Glutamatergic neuron (in vitro differentiated cells): ENCODE results near the gene ING1. TPM values are rescaled to one million over a fixed set of nuclear protein-coding genes. Genes with fewer than 3 reads are reported as not detected.
A peak's percentile ranks its signal among the peaks of the same experiment; 100 is the strongest.
"Not testable (repeated sequence)": the region's sequence is repeated elsewhere in the genome, so short reads cannot be mapped to it uniquely, and the experiment has no call there.

ENCODE experiments used
- DNase-seq: peaks from one replicate; pipeline ENCODE4 v3.0.0; 2022
- H3K27ac Mint-ChIP-seq: one replicate; pipeline ENCODE4 v1.8.0; 2020; ENCODE audit warnings: mild to moderate bottlenecking, mixed read lengths, inconsistent platforms; ENCODE audit not compliant: unreplicated experiment
- H3K27me3 Mint-ChIP-seq: one replicate; pipeline ENCODE4 v1.8.0; 2020; ENCODE audit warnings: mild to moderate bottlenecking, moderate library complexity, mixed read lengths, inconsistent platforms; ENCODE audit not compliant: unreplicated experiment
- H3K36me3 Mint-ChIP-seq: one replicate; pipeline ENCODE4 v1.8.0; 2020; ENCODE audit warnings: mild to moderate bottlenecking, mixed read lengths, inconsistent platforms; ENCODE audit not compliant: unreplicated experiment
- H3K4me1 Mint-ChIP-seq: one replicate; pipeline ENCODE4 v1.8.0; 2020; ENCODE audit warnings: mild to moderate bottlenecking, low read depth, mixed read lengths, inconsistent platforms; ENCODE audit not compliant: unreplicated experiment
- H3K4me3 Mint-ChIP-seq: one replicate; pipeline ENCODE4 v1.8.0; 2020; ENCODE audit warnings: mild to moderate bottlenecking, mixed read lengths, inconsistent platforms; ENCODE audit not compliant: unreplicated experiment
- H3K9me3 Mint-ChIP-seq: one replicate; pipeline ENCODE4 v1.8.0; 2020; ENCODE audit warnings: mild to moderate bottlenecking, moderate library complexity, mixed read lengths, inconsistent platforms; ENCODE audit not compliant: unreplicated experiment
- total RNA-seq: library from RNA; stranded (reverse); fragmentation: NEBNext Ultra II Directional; extraction: Animal tissue kit (Norgen Biotek cat#: 25700); gene quantifications from one replicate; pipeline ENCODE4 v1.2.1, GENCODE V29; 2021; ENCODE audit not compliant: unreplicated experiment
- TF ChIP-seq, protein P1 (sequence below): fragments of 200-600 bp; sonication (generic); IDR thresholded peaks from one replicate; pipeline ENCODE4 v1.5.0; 2021; ENCODE audit not compliant: partially characterized antibody, unreplicated experiment

ING1 gene
- total RNA-seq, 1 donor from 2014 or later, result 19.1 TPM

DNA sequence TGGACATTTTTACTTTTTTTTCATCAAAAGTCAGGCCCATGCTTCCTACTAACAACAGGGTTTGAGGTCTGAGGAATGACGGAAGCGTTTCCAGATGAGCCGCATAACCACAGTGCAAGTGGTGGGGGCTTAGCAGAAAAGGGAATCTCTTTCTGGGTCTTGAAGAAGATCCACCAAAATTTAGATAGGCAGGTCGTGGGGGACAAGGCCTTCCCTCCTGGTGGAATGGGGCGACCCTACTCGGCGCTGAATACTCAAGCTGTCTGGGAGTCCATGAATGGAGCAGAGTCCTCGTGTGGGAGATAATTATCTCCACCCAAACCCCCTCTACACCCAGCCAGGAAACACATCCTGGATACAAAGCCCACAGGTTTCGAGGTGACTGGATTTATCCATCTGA is 44.5 kb upstream of the ING1 start:
- Mint-ChIP-seq H3K4me3 (no peak overlapping the region), H3K27ac (no peak overlapping the region), H3K27me3 (peaks cover 5% of the 10 kb centered on the region), H3K9me3 (peaks cover 10% of the 10 kb centered on the region), H3K4me1 (peaks cover 4% of the 10 kb centered on the region), H3K36me3 (peaks cover 29% of the 10 kb centered on the region)
- TF ChIP-seq, protein P1, sequence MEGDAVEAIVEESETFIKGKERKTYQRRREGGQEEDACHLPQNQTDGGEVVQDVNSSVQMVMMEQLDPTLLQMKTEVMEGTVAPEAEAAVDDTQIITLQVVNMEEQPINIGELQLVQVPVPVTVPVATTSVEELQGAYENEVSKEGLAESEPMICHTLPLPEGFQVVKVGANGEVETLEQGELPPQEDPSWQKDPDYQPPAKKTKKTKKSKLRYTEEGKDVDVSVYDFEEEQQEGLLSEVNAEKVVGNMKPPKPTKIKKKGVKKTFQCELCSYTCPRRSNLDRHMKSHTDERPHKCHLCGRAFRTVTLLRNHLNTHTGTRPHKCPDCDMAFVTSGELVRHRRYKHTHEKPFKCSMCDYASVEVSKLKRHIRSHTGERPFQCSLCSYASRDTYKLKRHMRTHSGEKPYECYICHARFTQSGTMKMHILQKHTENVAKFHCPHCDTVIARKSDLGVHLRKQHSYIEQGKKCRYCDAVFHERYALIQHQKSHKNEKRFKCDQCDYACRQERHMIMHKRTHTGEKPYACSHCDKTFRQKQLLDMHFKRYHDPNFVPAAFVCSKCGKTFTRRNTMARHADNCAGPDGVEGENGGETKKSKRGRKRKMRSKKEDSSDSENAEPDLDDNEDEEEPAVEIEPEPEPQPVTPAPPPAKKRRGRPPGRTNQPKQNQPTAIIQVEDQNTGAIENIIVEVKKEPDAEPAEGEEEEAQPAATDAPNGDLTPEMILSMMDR, result no peak
- DNase-seq, result no peak

DNA sequence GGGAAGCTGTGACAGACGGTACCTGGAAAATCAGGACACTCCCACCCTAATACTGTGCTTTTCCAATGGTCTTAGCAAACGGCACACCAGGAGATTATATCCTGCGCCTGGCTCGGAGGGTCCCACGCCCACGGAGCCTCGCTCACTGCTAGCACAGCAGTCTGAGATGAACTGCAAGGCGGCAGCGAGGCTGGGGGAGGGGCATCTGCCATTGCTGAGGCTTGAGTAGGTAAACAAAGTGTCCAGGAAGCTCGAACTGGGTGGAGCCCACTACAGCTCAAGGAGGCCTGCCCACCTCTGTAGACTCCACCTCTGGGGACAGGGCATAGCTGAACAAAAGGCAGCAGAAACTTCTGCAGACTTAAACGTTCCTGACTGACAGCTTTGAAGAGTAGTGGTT is 43.7 kb upstream of the ING1 start:
- H3K27me3 Mint-ChIP-seq, DNase-seq, H3K27ac Mint-ChIP-seq, H3K4me1 Mint-ChIP-seq, H3K4me3 Mint-ChIP-seq: not testable (repeated sequence)
- peaks cover 29% of the 10 kb centered on the region for H3K36me3 Mint-ChIP-seq
- peaks cover 10% of the 10 kb centered on the region for H3K9me3 Mint-ChIP-seq

DNA sequence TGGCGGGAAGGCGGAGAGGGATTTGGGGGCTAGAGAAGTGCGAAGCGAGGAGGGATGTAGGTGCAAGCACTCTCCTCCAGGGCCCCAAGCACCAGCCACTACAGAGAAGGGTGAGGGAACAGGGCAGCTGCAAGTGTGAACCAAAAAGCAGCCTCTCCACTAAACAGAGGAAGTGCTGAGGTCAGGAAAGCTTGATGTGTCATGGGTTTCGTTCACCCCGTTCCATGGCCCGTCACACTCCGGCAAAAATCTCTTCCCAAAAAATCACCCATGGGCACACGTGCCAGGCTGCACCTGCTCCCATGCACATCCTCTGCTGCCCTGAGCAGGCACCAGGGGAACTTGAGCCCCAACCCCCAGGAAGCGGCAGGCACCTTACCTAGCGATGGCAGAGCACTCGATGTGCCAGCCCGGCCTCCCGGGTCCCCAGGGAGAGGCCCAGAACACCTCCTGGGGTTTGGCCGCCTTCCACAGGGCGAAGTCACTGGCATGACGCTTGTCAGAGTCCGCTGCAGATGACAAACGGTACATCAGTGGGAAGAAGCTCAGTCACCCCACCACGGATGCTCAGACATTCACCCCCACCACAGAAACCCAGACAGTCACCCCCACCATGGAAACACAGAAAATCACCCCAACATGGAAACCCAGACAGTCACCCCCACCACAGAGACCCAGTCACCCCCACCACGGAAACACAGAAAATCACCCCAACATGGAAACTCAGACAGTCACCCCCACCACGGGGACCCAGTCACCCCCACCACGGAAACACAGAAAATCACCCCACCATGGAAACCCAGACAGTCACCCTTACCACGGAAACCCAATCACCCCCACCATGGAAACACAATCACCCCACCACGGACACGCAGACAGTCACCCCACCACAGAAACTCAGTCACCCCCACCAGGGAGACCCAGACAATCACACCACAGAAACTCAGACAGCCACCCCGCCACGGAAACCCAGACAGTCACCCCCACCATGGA is 36.6 kb upstream of the ING1 start:
- Mint-ChIP-seq H3K27me3 (peaks cover 14% of the 10 kb centered on the region), H3K4me3 (no peak overlapping the region), H3K27ac (no peak overlapping the region), H3K36me3 (peaks cover 13% of the 10 kb centered on the region), H3K4me1 (peaks cover 18% of the 10 kb centered on the region), H3K9me3 (peaks cover 20% of the 10 kb centered on the region)
- TF ChIP-seq, protein P1, result no peak
- no peak for DNase-seq

DNA sequence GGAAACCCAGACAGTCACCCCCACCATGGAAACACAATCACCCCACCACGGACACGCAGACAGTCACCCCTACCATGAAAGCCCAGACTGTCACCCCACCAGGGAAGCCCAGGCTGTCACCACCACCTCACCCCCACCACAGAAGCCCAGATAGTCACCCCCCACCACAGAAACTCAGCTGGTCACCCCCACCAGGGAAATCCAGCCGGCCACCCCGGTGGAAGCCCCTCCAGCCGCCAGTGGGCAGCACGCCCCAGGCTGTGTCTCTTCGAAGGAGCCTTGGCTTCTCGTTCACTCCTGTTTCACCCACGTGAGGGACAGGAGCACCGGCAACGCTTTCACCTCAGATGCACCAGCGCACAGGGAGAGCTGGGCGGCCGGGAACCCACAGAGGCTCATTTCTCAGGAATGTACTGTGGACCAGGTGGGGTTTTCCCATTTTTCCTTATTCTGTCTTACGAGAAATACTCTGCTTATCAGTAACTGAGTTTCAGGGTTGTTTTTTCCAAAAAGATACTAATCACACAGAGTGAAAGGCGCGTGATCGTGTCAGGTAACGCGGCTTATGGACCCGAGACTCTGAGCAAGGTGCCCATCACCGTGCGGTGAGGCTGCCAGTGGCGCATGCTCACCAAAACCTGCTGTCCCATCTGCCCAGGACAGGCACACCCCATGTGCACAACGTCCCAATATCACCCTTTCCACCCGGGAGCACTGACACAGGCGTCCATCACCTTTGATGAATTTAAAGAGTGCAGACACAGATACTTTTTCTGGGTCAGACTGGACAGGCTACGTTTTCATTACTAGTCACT is 35.6 kb upstream of the ING1 start:
- DNase-seq, result no peak
- peaks cover 20% of the 10 kb centered on the region for H3K4me1 Mint-ChIP-seq
- TF ChIP-seq, protein P1, result no peak
- H3K27ac Mint-ChIP-seq, result peak overlapping the region; percentile 99
- H3K27me3 Mint-ChIP-seq, result peaks cover 14% of the 10 kb centered on the region
- peaks cover 10% of the 10 kb centered on the region for H3K36me3 Mint-ChIP-seq
- peak overlapping the region; percentile 59 for H3K4me3 Mint-ChIP-seq
- peaks cover 16% of the 10 kb centered on the region for H3K9me3 Mint-ChIP-seq

DNA sequence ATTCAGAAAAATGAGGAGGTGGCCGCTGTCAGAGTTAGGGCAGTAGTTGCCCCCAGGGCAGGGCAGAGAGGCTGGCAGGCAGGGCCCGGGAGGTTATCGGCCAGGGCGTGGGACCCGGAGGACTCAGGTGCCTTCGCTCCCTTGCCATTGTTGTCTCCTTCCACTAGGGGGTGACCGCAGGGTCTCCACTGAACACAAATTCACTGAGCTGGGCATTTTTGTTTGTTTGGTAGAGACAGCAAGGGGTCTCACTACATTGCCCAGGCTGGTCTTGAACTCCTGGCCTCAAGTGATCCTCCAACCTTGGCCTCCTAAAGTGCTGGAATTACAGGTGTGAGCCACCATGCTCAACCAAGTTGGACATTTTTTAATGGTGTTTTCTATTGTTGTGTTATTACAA is 32.6 kb upstream of the ING1 start:
- peak; percentile 45 for DNase-seq
- Mint-ChIP-seq H3K27me3 (peaks cover 11% of the 10 kb centered on the region), H3K36me3 (peaks cover 10% of the 10 kb centered on the region), H3K27ac (peak overlapping the region; percentile 13), H3K4me1 (peaks cover 20% of the 10 kb centered on the region), H3K9me3 (peaks cover 13% of the 10 kb centered on the region), H3K4me3 (no peak overlapping the region)
- TF ChIP-seq, protein P1, result peak; percentile 70
